NB4 (cell line): ENCODE data around the gene ZRSR2.
"Not testable (repeated sequence)": the region's sequence is repeated elsewhere in the genome, so short reads cannot be mapped to it uniquely, and the experiment has no call there.

Experiments
- DNase-seq: peaks from one replicate; pipeline ENCODE4 v3.0.0; 2010; ENCODE audit warnings: low read depth
- H3K4me3 ChIP-seq: one replicate; pipeline ENCODE4 v1.5.1; 2011; ENCODE audit warnings: mild to moderate bottlenecking, low read depth, low read length, moderate library complexity
- MYC ChIP-seq: IDR thresholded peaks from 2 replicates; pipeline ENCODE4 v1.6.1; 2011; ENCODE audit warnings: low read depth, low read length
- POLR2A ChIP-seq: IDR thresholded peaks from 2 replicates; pipeline ENCODE4 v1.6.1; 2011; ENCODE audit warnings: mild to moderate bottlenecking; ENCODE audit not compliant: insufficient read length; ENCODE audit errors: extremely low read depth
- TF ChIP-seq, protein P1 (sequence below): IDR thresholded peaks from one replicate; pipeline ENCODE4 v1.5.1; 2012; ENCODE audit warnings: low read depth, low read length
- TF ChIP-seq, protein P2 (sequence below): IDR thresholded peaks from 2 replicates; pipeline ENCODE4 v1.6.1; 2011; ENCODE audit warnings: low read depth, low read length

Gene ZRSR2, protein sequence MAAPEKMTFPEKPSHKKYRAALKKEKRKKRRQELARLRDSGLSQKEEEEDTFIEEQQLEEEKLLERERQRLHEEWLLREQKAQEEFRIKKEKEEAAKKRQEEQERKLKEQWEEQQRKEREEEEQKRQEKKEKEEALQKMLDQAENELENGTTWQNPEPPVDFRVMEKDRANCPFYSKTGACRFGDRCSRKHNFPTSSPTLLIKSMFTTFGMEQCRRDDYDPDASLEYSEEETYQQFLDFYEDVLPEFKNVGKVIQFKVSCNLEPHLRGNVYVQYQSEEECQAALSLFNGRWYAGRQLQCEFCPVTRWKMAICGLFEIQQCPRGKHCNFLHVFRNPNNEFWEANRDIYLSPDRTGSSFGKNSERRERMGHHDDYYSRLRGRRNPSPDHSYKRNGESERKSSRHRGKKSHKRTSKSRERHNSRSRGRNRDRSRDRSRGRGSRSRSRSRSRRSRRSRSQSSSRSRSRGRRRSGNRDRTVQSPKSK

DNA sequence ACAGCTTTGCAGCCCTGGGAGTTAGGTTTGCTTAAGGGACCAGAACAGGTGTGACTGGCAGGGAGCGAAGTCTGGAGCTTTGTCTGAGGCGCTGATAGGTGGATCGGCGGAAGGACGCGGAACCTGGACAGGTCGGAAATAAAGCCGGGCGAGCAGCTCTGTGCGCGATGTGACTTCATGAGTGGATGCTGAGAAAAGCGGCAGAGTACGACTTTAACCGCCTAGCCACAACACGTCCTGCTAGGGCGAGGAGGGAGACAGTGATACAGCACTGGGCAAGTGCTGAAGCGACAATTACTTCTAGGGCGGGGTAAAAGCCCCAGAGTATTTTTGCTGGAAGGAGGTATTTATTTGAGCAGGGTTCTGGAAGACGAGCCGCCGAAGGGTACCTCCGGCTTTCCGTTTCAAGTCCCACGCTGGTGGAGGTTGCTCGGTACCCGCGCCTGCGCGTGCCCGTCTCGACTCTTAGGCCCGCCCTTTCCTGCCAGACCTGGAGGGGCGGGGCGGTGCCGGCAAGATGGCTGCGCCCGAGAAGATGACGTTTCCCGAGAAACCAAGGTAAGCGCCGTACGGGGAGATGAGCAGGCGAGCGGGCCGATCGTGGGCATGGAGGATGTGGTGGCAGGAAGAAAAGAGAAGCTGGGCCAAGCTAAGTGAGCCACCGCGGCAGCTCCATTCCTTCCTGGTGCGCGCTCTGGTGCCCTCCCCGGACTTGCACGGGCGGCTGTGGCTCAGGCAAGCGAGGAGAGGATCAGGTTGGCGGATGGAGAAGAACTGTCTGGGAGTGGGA, at the start of gene ZRSR2:
TSS of gene ZRSR2 (plus strand) at position 506 of the 790 bp plus-strand sequence. CDS start at position 518, 12 bp downstream.
- DNase-seq: peak; percentile 86
- TF ChIP-seq MYC (no peak), POLR2A (peak; percentile 59)

DNA sequence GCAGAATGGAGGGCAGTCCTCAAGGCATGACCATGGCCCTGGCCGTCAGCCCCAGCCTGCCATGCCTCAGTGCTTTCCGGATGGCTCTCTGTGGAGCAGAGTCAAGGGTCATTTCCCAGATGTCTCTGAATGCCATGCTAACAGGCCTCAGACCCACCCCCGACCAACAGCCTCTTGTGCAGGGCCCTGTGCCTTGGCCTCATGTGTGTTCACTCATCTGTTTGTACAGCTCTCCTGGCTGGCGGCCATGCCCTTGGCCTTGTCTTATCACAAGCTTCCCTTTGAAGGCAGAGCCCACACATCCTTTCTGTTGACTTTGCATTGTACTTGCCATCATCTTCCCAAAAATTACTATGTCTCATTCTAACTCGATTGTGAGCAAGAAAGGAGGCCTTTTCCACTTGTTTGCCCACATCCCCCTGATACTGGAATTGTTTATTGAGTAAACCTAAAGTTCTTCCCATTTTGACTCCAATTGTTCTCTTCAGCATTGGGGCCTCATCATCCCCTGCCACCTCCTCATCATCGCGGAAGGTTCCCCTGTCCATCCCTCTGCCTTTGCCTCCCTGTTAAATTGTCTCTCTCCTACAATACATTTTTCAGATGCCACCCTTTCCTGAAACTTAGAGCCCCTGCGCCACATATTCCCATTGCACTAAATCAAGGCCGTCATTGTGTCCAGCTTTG, 46.0 kb upstream of the ZRSR2 start:
- DNase-seq: no peak
- TF ChIP-seq, protein P1, sequence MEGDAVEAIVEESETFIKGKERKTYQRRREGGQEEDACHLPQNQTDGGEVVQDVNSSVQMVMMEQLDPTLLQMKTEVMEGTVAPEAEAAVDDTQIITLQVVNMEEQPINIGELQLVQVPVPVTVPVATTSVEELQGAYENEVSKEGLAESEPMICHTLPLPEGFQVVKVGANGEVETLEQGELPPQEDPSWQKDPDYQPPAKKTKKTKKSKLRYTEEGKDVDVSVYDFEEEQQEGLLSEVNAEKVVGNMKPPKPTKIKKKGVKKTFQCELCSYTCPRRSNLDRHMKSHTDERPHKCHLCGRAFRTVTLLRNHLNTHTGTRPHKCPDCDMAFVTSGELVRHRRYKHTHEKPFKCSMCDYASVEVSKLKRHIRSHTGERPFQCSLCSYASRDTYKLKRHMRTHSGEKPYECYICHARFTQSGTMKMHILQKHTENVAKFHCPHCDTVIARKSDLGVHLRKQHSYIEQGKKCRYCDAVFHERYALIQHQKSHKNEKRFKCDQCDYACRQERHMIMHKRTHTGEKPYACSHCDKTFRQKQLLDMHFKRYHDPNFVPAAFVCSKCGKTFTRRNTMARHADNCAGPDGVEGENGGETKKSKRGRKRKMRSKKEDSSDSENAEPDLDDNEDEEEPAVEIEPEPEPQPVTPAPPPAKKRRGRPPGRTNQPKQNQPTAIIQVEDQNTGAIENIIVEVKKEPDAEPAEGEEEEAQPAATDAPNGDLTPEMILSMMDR: no peak
- no peak for TF ChIP-seq MYC
- TF ChIP-seq POLR2A: no peak
- TF ChIP-seq, protein P2, sequence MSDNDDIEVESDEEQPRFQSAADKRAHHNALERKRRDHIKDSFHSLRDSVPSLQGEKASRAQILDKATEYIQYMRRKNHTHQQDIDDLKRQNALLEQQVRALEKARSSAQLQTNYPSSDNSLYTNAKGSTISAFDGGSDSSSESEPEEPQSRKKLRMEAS: no peak
- H3K4me3 ChIP-seq: no peak overlapping the region

More for the DNA sequence above, at the start of gene ZRSR2:
- H3K4me3 ChIP-seq: peak within 1 kb of the TSS; percentile 81

DNA sequence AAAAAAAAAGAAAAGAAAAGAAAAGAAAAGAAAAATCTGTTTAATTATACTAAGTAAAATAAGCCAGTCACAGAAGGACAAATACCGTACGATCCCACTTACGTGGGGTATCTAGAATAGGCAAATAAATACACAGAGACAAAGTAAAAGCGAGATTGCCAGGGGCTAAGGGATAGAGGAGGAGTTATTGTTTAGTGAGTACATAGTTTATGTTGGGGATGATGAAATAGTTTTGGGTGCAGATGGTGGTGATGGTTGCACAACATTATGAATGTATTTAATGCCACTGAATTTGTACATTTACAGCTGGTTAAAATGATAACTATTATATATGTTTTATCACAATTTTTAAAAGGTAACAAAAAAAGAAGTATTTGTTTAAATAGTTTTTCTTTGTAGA, 45.1 kb upstream of the ZRSR2 start:
- TF ChIP-seq, protein P2: no peak
- TF ChIP-seq POLR2A: no peak
- TF ChIP-seq MYC: no peak
- TF ChIP-seq, protein P1: no peak
- peak; percentile 51 for DNase-seq
- H3K4me3 ChIP-seq: no peak overlapping the region

DNA sequence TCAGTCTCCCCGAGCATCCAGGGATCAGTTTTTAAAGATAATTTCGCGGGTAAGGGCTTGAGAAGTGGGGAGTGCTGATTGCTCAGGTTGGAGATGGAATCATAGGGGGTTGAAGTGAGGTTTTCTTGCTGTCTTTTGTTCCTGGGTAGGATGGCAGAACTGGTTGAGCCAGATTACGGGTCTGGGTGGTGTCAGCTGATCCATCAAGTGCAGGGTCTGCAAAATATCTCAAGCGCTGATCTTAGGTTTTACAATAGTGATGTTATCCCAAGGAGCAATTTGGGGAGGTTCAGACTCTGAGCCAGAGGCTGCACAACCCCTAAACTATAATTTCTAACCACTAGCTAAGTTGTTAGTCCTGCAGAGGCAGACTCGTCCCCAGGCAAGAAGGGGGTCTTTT, 43.6 kb upstream of the ZRSR2 start:
- H3K4me3 ChIP-seq, DNase-seq: not testable (repeated sequence)

DNA sequence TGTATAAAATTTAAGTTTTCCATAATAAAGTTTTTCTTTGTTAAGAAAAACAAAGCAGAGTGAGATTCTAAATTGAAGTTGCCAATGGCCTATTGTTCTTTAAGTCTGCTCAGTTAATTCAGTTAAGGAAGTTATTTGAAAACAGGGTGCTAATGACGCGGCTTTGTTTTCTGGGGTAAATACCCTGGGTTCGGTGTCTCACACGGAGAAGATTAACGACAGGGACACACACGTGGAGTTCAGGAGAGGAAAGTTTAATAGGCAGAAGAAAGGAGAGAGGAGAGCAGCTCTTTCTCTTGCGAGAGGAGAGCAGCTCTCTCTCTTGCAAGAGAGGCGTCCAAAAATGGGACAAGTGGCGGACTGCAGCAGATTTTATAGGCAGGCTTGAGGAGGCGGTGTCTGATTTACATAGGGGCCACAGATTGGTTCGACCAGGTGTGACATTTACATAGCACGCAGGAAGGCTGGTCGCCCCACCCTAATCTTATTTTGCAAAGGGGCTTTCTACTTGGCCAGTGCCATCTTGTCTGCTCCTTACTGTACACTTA, 42.6 kb upstream of the ZRSR2 start:
- TF ChIP-seq POLR2A (no peak), MYC (no peak)
- TF ChIP-seq, protein P1: no peak
- TF ChIP-seq, protein P2: no peak
- H3K4me3 ChIP-seq: no peak overlapping the region
- no peak for DNase-seq

DNA sequence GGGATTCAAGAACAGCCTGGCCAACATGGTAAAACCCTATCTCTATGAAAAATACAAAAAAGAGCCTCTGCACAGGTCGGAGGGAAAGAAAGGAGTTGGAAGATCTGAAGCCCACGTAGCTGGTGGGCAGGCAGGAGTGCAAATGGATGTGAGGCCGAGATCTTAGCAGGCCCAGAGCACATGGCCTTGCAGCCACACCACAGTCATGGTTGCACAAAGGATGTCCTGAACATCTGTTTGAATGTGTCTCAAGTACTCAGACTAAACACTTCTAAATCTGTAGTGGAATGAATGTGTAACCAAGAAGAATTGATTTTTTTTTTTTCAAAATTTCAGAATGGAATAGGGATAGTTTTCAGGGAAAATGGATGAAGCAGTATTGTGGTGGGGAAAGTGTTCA, 41.4 kb upstream of the ZRSR2 start:
- DNase-seq: no peak
- no peak for TF ChIP-seq POLR2A
- TF ChIP-seq, protein P1: no peak
- TF ChIP-seq MYC: no peak
- TF ChIP-seq, protein P2: no peak
- H3K4me3 ChIP-seq: no peak overlapping the region
